ENCODE measurements around the gene XRCC5.

XRCC5 gene

GRCh38 chr2:216172493-216172892 is 63.3 kb downstream of the XRCC5 start:
- no peak overlapping the region for H3K4me3 ChIP-seq (replicated peaks; ENCODE audit: low read depth, low read length)
- no peak for TF ChIP-seq CTCF (IDR thresholded peaks at IDR 0.05; ENCODE audit: low read length, missing control alignments)
- DNase-seq (ENCODE audit: low read depth): no peak

- no peak for TF ChIP-seq CTCF (IDR thresholded peaks at IDR 0.05; ENCODE audit: low read length, missing control alignments)
- DNase-seq (ENCODE audit: low read depth): no peak
- H3K4me3 ChIP-seq (replicated peaks; ENCODE audit: low read depth, low read length): no peak overlapping the region
Observed at GRCh38 chr2:216179015-216179414, 69.9 kb downstream of the XRCC5 start.

- DNase-seq (ENCODE audit: low read depth): no peak
- TF ChIP-seq CTCF (IDR thresholded peaks at IDR 0.05; ENCODE audit: low read length, missing control alignments): no peak
Observed at GRCh38 chr2:216181351-216181750, 72.2 kb downstream of the XRCC5 start.

GRCh38 chr2:216181953-216182461 is 72.9 kb downstream of the XRCC5 start:
- H3K4me3 ChIP-seq (replicated peaks; ENCODE audit: low read depth, low read length): no peak overlapping the region
- TF ChIP-seq CTCF (IDR thresholded peaks at IDR 0.05; ENCODE audit: low read length, missing control alignments): no peak
- DNase-seq (ENCODE audit: low read depth): no peak

More at GRCh38 chr2:216181351-216181750, 72.2 kb downstream of the XRCC5 start:
- H3K4me3 ChIP-seq (replicated peaks; ENCODE audit: low read depth, low read length): no peak overlapping the region

GRCh38 chr2:216183462-216183861 is 74.3 kb downstream of the XRCC5 start:
- no peak overlapping the region for H3K4me3 ChIP-seq (replicated peaks; ENCODE audit: low read depth, low read length)
- DNase-seq (ENCODE audit: low read depth): no peak
- TF ChIP-seq CTCF (IDR thresholded peaks at IDR 0.05; ENCODE audit: low read length, missing control alignments): no peak

GRCh38 chr2:216188559-216188850 is 79.4 kb downstream of the XRCC5 start:
- TF ChIP-seq CTCF (IDR thresholded peaks at IDR 0.05; ENCODE audit: low read length, missing control alignments): no peak
- H3K4me3 ChIP-seq (replicated peaks; ENCODE audit: low read depth, low read length): no peak overlapping the region
- no peak for DNase-seq (ENCODE audit: low read depth)

- H3K4me3 ChIP-seq (replicated peaks; ENCODE audit: low read depth, low read length): no peak overlapping the region
- TF ChIP-seq CTCF (IDR thresholded peaks at IDR 0.05; ENCODE audit: low read length, missing control alignments): no peak
- DNase-seq (ENCODE audit: low read depth): no peak
Observed at GRCh38 chr2:216188956-216189355, 79.8 kb downstream of the XRCC5 start.
